Epithelial cell of proximal tubule (primary cell): Measurements from ENCODE around the gene HAP1. TPM values are rescaled to one million over a fixed set of nuclear protein-coding genes. Genes with fewer than 3 reads are reported as not detected.
A peak's percentile ranks its signal among the peaks of the same experiment; 100 is the strongest.

Experiments
- DNase-seq: peaks from one replicate; pipeline ENCODE4 v3.0.0-alpha.2; 2011; ENCODE audit warnings: low read depth
- H3K4me3 ChIP-seq: 2 replicates; pipeline ENCODE4 v1.5.1; 2011; ENCODE audit warnings: low read depth, mild to moderate bottlenecking, low read length
- CTCF ChIP-seq: conservative IDR thresholded peaks from 2 replicates; pipeline ENCODE4 v1.5.1; 2012; ENCODE audit warnings: low read depth, mild to moderate bottlenecking, low read length
- total RNA-seq: library from RNA; depleted of rRNA; stranded (reverse); fragments of >200 nt; gene quantifications from 2 replicates; pipeline ENCODE4 v1.2.3, GENCODE V29; 2015

Gene HAP1
- total RNA-seq, 1 donor from 2014 or later, result 0.06 TPM

- no peak overlapping the region for H3K4me3 ChIP-seq
- TF ChIP-seq CTCF, result no peak
- DNase-seq, result no peak
Observed at GRCh38 chr17:41775394-41776226, 41.2 kb upstream of the HAP1 start.

GRCh38 chr17:41773731-41774193, 39.3 kb upstream of the HAP1 start:
- no peak for DNase-seq
- TF ChIP-seq CTCF, result no peak
- no peak overlapping the region for H3K4me3 ChIP-seq

GRCh38 chr17:41773190-41773588, 38.7 kb upstream of the HAP1 start:
- peak; percentile 45 for DNase-seq

GRCh38 chr17:41772586-41773189, 38.2 kb upstream of the HAP1 start:
- H3K4me3 ChIP-seq, result no peak overlapping the region
- DNase-seq, result no peak
- TF ChIP-seq CTCF, result no peak

More at GRCh38 chr17:41773190-41773588, 38.7 kb upstream of the HAP1 start:
- no peak overlapping the region for H3K4me3 ChIP-seq
- no peak for TF ChIP-seq CTCF

GRCh38 chr17:41772218-41772585, 37.8 kb upstream of the HAP1 start:
- TF ChIP-seq CTCF, result no peak
- no peak overlapping the region for H3K4me3 ChIP-seq
- DNase-seq, result no peak

GRCh38 chr17:41771389-41772206, 37.2 kb upstream of the HAP1 start:
- no peak overlapping the region for H3K4me3 ChIP-seq
- no peak for TF ChIP-seq CTCF
- no peak for DNase-seq
